GM19043 (cell line): ENCODE data around the gene PCDHA9.
"Not testable (repeated sequence)": the region's sequence is repeated elsewhere in the genome, so short reads cannot be mapped to it uniquely, and the experiment has no call there.

Experiments
- ATAC-seq: cut with Tn5 transposase; IDR thresholded peaks from one replicate; pipeline ENCODE4 v1.9.1; 2021; ENCODE audit warnings: low read depth; ENCODE audit not compliant: unreplicated experiment

Gene PCDHA9

GRCh38 chr5:140834439-140835008 lies 13.7 kb upstream of the PCDHA9 start:
- not testable (repeated sequence) for ATAC-seq

GRCh38 chr5:140835622-140836510 lies 12.3 kb upstream of the PCDHA9 start:
- no peak for ATAC-seq

- no peak for ATAC-seq
These were observed 6.9 kb upstream of the PCDHA9 start, which contains the start of gene PCDHA8 for GRCh38 chr5:140840978-140841962. TSS of gene PCDHA8 (plus strand) at chr5:140841187. CDS start at chr5:140841322, 135 bp downstream.

- ATAC-seq: no peak
These were observed 5.1 kb upstream of the PCDHA9 start for GRCh38 chr5:140842798-140843733.

GRCh38 chr5:140849831-140850634 lies 1.9 kb downstream of the PCDHA9 start:
- ATAC-seq: not testable (repeated sequence)

GRCh38 chr5:140855772-140856674 lies 7.8 kb downstream of the PCDHA9 start, which contains the start of gene PCDHA10:
TSS of gene PCDHA10 (plus strand) at chr5:140855897. CDS start at chr5:140856049, 152 bp downstream.
- no peak for ATAC-seq

GRCh38 chr5:140857177-140857986 lies 9.2 kb downstream of the PCDHA9 start:
- ATAC-seq: no peak

- no peak for ATAC-seq
These were observed 9.7 kb downstream of the PCDHA9 start for GRCh38 chr5:140857987-140858240.

GRCh38 chr5:140862441-140863295 lies 14.5 kb downstream of the PCDHA9 start:
- ATAC-seq: no peak

- no peak for ATAC-seq
These were observed 20.8 kb downstream of the PCDHA9 start, which contains the start of gene PCDHA11 for GRCh38 chr5:140868721-140869554. TSS of gene PCDHA11 (plus strand) at chr5:140868957. CDS start at chr5:140869104, 147 bp downstream.

- ATAC-seq: no peak
These were observed 21.3 kb downstream of the PCDHA9 start for GRCh38 chr5:140869555-140869886.

GRCh38 chr5:140870221-140871201 lies 22.3 kb downstream of the PCDHA9 start:
- no peak for ATAC-seq

GRCh38 chr5:140875085-140876065 lies 27.2 kb downstream of the PCDHA9 start, which contains the start of gene PCDHA12:
TSS of gene PCDHA12 (plus strand) at chr5:140875308. CDS start at chr5:140875473, 165 bp downstream.
- no peak for ATAC-seq
